HG03108 (cell line): ENCODE data around the gene PCDHGB2.
"Not testable (repeated sequence)": the region's sequence is repeated elsewhere in the genome, so short reads cannot be mapped to it uniquely, and the experiment has no call there.

Experiments used
- ATAC-seq: cut with Tn5 transposase; IDR thresholded peaks from one replicate; pipeline ENCODE4 v1.9.1; 2021; ENCODE audit warnings: moderate library complexity; ENCODE audit not compliant: unreplicated experiment

The PCDHGB2 gene

DNA sequence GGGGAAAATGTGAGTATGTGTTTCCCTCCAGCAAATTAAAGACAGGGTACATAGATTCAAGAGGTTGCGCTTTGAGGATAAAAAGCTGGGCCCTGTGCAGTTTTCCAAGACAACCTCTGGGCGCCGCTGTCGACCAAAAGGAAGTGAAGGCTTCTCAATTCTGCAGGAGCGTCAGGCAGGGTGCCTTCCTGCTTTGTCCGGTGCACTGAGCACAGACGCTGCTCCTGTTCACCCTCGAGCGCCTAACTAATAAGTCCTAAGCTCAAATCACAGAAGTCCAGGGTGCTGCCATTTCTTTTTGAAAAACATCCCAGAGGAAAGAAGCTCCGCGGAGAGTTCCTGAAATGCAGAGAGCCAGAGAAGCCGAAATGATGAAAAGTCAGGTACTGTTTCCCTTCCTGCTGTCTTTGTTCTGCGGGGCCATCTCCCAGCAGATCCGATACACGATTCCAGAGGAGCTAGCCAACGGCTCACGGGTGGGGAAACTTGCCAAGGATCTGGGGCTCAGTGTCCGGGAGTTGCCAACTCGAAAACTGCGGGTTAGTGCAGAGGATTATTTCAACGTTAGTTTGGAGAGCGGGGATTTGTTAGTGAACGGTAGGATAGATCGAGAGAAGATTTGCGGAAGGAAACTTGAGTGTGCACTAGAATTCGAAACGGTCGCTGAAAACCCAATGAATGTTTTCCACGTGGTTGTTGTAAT lies 9.7 kb upstream of the PCDHGB2 start, which contains the start of gene PCDHGB1:
TSS of gene PCDHGB1 (plus strand) at position 183 of the 703 bp plus-strand sequence. CDS start at position 345, 162 bp downstream.
- no peak for ATAC-seq

DNA sequence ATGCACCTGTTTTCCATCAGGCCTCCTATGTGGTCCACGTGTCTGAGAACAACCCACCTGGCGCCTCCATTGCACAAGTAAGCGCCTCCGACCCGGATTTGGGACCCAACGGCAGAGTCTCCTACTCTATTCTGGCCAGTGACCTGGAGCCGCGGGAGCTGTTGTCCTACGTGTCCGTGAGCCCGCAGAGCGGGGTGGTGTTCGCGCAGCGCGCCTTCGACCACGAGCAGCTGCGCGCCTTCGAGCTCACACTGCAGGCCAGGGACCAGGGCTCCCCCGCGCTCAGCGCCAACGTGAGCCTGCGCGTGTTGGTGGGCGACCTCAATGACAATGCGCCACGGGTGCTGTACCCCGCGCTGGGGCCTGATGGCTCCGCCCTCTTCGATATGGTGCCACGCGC lies 8.2 kb upstream of the PCDHGB2 start:
- no peak for ATAC-seq

DNA sequence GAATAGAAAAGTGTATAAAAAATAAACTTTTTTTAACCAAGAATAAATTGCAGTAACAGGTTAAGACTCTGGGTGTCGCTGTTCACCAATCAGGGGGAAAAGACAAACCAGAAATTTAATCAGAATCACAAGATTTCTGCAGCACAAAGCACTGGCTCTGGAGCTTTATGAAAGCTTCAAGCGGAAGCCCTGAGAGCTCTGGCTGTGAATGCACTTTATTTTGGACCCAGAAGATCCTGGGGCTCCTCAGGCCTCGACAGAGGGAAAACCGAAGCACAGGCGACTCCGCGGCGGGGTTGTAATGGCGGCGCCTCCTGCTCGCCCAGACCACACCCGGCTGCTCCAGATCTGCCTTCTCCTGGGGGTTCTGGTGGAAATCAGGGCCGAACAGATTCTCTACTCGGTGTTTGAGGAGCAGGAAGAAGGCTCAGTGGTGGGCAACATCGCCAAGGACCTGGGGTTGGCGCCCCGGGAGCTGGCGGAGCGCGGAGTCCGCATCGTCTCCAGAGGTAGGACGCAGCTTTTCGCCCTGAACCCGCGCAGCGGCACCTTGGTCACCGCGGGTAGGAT lies 4.8 kb upstream of the PCDHGB2 start, which contains the start of gene PCDHGA4:
TSS of gene PCDHGA4 (plus strand) at position 122 of the 570 bp plus-strand sequence. CDS start at position 209, 87 bp downstream.
- no peak for ATAC-seq

DNA sequence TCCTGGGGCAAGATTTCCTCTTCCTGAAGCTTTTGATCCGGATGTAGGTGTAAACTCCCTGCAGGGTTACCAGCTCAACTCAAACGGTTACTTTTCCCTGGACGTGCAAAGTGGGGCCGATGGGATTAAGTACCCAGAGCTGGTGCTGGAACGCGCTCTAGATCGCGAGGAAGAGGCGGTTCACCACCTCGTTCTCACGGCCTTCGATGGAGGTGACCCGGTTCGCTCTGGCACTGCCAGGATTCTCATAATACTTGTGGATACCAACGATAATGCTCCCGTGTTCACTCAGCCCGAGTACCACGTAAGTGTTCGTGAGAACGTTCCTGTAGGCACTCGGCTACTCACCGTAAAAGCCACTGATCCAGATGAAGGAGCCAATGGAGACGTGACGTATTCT lies 4.2 kb upstream of the PCDHGB2 start:
- ATAC-seq, result no peak

DNA sequence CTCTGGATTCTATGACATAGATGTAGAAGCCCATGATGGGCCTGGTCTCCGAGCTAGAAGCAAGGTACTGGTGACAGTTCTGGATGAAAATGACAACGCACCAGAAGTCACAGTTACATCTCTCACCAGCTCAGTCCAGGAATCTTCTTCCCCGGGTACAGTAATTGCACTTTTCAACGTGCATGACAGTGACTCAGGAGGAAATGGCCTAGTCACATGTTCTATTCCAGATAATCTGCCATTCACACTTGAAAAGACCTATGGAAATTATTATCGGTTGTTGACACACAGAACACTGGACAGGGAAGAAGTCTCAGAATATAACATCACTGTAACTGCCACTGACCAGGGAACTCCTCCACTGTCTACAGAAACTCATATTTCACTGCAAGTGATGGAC lies 3.7 kb upstream of the PCDHGB2 start:
- ATAC-seq, result no peak

DNA sequence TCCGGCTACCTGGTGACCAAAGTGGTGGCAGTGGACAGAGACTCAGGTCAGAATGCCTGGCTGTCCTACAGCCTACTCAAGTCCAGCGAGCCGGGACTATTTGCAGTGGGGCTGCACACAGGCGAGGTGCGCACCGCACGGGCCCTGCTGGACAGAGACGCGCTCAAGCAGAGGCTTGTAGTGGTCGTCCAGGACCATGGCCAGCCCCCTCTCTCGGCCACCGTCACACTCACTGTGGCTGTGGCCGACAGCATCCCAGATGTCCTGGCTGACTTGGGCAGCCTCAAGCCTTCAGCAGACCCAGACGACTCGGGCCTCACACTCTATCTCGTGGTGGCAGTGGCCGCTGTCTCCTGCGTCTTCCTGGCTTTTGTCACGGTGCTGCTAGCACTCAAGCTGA lies 2.8 kb upstream of the PCDHGB2 start:
- ATAC-seq, result no peak

DNA sequence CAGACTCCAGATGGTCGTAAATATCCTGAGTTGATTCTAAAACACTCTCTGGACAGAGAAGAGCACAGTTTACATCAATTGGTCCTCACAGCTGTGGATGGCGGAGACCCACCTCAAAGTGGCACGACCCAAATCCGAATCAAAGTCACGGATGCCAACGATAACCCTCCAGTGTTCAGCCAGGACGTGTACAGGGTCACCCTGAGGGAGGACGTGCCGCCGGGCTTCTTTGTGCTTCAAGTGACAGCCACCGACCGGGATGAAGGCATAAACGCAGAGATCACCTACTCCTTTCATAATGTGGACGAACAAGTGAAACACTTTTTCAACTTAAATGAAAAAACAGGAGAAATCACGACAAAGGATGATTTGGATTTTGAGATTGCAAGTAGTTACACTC lies 891 bp downstream of the PCDHGB2 start:
- ATAC-seq, result no peak

DNA sequence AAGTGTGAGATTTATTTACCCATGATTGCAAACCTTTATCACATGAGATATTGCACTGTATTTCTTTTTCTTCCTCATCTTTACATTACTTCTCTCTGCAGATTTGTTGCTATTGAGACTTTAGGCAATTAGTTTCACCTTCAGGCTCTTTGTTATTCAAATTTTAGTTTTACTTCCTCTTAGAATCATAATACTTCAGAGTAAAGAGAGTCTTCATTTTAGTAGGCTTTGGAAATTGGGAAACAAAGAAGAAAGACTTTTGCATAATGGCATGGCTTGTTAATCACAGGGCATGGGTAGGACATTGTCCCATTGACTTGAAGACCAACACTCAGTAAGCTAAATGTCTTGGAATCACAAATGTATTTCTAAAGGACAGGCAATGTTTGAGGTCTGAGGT lies 2.9 kb downstream of the PCDHGB2 start:
- no peak for ATAC-seq

DNA sequence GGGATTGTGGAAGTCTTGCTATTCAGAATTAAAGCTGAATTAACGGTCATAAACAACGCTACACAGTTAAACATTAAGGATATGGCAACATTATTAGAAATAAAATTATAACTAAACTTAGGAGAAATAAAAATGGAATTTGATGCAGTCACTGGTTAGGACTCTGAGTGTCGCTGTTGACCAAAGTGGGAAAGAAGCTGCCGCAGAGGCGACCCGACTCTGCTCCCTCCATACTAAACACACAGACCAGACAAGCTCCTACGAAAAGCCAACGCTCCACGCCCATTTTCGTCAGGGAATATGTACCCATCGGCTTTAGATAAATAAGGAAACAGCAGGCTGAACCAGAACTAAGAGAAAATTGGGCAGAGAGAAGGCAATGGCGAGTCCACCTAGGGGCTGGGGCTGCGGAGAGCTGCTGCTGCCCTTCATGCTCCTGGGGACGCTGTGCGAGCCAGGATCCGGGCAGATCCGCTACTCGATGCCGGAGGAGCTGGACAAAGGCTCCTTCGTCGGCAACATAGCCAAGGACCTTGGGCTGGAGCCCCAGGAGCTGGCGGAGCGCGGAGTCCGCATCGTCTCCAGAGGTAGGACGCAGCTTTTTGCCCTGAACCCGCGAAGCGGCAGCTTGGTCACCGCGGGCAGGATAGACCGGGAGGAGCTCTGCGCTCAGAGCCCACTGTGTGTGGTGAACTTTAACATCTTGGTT lies 4.3 kb downstream of the PCDHGB2 start, which contains the start of gene PCDHGA5:
TSS of gene PCDHGA5 (plus strand) at position 211 of the 709 bp plus-strand sequence. CDS start at position 380, 169 bp downstream.
- ATAC-seq, result no peak

DNA sequence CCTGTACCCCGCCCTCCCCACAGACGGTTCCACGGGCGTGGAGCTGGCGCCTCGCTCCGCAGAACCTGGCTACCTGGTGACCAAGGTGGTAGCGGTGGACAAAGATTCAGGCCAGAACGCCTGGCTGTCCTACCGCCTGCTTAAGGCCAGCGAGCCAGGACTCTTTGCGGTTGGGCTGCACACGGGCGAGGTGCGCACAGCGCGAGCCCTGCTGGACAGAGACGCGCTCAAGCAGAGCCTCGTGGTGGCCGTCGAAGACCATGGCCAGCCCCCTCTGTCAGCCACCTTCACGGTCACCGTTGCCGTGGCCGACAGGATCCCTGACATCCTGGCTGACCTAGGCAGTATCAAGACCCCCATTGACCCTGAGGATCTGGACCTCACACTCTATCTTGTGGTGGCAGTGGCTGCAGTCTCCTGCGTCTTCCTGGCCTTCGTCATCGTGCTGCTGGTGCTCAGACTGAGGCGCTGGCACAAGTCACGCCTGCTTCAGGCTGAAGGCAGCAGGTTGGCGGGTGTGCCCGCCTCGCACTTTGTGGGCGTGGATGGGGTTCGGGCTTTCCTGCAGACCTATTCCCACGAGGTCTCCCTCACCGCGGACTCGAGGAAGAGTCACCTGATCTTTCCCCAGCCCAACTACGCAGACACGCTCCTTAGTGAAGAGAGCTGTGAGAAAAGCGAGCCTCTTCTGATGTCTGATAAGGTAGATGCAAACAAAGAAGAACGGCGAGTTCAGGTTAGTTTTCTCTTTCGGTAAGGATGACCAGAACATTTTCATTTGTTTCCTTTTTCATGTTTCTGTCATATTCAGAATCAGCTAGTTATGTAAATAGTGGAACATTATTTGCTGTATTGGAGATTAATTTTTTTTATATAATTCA lies 6.5 kb downstream of the PCDHGB2 start:
- ATAC-seq, result no peak

DNA sequence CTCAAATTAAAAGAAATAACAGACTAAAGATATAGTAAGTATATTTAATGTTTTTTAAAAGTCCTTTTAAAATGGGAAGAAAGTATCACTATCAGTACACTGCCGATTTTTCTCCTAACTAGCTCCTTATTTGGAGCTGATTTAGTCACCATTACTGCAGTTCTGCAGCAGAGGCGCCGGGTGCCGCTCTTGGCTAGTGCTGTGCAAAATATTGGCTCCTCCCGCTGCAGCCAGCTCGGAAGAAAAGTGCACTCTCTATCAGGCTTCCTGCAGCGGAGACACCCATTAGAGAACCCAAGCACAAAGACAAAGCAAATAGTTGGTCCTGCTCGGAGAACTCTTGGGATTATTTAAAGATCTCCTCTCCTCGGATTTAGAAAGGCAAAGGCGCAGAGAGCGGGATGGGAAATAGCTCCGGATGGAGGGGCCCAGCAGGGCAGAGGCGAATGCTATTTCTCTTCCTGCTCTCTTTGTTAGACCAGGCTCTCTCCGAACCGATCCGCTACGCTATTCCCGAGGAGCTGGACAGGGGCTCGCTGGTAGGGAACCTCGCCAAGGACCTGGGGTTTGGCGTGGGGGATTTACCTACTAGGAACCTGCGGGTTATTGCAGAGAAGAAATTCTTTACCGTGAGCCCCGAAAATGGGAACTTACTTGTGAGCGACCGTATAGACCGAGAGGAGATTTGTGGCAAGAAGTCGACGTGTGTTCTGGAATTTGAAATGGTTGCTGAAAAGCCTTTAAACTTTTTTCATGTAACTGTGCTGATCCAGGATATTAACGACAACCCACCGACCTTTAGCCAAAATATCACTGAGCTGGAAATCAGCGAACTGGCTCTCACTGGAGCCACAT lies 10.4 kb downstream of the PCDHGB2 start, which contains the start of gene PCDHGB3:
TSS of gene PCDHGB3 (plus strand) at position 249 of the 855 bp plus-strand sequence. CDS start at position 402, 153 bp downstream.
- ATAC-seq, result peak; percentile 82

DNA sequence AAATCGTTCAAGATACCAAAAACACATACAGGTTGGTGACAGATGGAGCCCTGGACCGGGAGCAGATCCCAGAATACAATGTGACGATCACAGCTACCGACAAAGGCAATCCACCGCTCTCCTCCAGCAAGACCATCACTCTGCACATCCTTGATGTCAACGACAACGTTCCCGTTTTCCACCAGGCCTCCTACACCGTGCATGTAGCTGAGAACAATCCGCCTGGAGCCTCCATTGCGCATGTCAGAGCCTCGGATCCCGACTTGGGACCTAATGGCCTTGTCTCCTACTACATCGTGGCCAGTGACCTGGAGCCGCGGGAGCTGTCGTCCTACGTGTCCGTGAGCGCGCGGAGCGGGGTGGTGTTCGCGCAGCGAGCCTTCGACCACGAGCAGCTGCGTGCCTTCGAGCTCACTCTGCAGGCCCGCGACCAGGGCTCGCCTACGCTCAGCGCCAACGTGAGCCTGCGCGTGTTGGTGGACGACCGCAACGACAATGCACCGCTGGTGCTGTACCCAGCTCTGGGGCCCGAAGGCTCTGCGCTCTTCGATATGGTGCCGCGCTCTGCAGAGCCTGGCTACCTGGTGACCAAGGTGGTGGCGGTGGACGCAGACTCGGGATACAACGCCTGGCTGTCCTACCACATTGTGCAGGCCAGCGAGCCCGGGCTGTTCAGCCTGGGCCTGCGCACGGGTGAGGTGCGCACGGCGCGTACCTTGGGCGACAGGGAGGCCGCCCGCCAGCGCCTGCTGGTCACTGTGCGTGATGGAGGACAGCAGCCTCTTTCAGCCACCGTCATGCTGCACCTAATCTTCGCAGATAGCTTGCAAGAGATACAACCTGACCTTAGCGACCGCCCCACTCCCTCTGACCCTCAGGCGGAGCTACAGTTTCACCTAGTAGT lies 12.0 kb downstream of the PCDHGB2 start:
- no peak for ATAC-seq

DNA sequence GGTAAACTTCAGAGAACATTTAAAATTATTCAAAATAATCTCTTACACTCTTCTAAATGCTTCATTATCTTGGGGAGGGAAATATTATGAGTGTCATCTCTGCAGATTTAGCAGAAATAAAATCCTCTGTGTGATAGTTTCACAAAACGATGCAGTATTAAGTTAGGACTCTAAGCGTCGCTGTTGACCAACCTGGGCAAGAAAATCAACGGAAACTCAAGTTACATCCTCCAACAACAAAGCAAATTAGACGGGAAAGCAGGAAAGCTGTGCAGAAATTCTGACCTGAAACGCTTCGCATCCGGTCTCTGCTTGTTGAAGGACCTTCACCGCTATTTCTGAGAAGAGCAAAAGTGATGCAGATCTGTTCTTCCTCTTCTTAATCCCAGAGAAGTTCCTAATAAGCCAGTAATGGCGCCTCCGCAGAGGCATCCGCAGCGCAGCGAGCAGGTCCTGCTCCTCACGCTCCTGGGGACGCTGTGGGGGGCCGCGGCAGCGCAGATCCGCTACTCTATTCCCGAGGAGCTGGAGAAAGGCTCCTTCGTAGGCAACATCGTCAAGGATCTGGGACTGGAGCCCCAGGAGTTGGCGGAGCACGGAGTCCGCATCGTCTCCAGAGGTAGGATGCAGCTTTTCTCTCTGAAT lies 14.0 kb downstream of the PCDHGB2 start, which contains the start of gene PCDHGA6:
TSS of gene PCDHGA6 (plus strand) at position 219 of the 645 bp plus-strand sequence. CDS start at position 412, 193 bp downstream.
- ATAC-seq, result no peak

DNA sequence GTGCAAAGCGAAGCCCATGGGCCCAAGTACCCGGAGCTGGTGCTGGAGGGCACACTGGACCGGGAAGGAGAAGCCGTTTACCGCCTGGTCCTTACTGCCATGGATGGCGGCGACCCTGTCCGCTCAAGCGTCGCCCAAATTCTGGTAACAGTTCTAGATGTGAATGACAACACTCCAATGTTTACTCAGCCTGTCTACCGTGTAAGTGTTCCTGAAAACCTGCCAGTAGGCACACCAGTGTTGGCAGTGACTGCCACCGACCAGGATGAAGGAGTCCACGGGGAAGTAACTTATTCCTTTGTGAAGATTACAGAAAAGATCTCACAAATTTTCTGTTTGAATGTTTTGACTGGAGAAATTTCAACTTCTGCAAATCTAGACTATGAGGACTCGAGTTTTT lies 14.8 kb downstream of the PCDHGB2 start:
- no peak for ATAC-seq

DNA sequence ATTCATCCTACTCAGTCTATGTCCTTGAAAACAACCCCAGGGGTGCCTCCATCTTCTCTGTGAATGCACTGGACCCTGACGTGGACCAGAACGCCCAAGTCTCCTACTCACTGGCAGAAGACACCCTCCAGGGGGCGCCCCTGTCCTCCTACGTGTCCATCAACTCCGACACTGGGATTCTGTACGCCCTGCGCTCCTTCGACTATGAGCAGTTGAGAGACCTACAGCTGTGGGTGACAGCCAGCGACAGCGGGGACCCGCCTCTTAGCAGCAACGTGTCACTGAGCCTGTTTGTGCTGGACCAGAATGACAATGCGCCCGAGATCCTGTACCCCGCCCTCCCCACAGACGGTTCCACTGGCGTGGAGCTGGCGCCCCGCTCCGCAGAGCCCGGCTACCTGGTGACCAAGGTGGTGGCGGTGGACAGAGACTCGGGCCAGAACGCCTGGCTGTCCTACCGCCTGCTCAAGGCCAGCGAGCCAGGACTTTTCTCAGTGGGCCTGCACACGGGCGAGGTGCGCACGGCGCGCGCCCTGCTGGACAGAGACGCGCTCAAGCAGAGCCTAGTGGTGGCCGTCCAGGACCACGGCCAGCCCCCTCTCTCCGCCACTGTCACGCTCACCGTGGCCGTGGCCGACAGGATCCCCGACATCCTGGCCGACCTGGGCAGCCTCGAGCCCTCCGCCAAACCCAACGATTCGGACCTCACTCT lies 15.8 kb downstream of the PCDHGB2 start:
- not testable (repeated sequence) for ATAC-seq

DNA sequence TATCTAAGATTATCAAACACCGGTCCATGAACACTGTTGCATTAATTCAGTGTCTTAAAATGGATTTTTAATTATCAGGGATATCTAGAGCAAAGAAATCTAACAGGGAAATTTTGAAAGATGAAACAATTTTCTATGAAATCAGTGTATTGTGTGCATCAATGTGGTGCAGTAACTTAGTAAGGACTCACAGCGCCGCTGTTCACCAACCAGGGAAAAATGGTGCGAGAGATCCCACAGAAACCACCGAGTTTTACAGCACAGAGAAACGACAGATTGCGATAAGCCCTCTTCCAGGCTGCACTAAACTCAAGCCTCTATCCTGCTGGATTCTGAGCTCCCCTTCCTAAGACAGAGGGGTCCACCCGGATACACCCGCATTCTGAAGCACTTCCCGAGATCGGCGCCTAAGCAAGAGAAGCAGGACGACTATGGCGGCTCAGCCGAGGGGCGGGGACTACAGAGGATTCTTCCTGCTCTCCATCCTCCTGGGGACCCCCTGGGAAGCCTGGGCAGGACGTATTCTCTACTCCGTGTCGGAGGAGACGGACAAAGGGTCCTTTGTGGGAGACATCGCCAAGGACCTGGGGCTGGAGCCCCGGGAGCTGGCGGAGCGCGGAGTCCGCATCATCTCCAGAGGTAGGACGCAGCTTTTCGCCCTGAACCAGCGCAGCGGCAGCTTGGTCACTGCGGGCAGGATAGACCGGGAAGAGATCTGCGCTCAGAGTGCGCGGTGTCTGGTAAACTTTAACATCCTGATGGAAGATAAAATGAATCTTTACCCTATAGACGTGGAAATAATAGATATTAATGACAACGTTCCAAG lies 22.9 kb downstream of the PCDHGB2 start, which contains the start of gene PCDHGA7:
TSS of gene PCDHGA7 (plus strand) at position 274 of the 826 bp plus-strand sequence. CDS start at position 432, 158 bp downstream.
- no peak for ATAC-seq
